Measurements from ENCODE around the gene GALNT18.

Gene GALNT18

DNA sequence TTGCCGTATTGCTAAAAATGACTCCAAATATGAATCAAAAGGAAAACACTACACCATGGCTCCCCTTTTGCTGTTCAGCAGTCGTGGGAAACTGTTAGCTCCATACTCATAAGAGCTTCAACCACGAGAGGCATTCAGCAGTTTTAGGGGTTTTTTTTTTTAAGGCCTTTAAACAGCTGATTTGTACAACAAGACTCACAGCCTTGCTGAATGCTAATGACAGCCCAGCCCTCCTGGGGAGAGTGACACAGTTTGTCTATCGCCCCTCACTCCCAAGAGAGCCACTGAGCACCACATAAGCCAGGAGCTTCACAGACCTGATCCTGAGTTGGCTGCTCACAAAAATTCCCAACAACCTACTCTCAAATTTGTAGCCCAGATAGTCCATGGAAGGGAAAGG is 32.4 kb downstream of the GALNT18 start:
- no peak for DNase-seq (ENCODE audit: extremely low read depth in 1 of 2, low read depth in 1 of 2)

DNA sequence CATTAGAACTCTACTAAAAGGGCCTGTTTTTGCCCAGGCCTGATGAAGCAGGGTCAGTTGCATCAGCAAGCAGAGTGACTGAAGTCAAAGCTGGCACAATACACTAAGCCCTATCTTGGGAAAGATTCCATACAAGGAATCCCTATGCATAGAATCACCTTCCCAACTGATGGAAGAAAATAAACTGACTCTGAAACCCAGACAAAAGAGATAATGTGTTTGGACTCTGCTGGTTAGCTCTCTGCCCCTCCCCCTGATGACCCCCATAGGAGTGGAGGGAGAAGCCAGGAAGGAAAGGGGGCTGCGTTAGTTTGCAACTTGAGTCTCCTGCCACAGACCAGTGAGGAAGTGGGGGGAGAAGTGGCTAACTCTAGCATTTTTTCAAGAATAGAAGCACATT is 32.9 kb downstream of the GALNT18 start:
- DNase-seq (ENCODE audit: extremely low read depth in 1 of 2, low read depth in 1 of 2): no peak

DNA sequence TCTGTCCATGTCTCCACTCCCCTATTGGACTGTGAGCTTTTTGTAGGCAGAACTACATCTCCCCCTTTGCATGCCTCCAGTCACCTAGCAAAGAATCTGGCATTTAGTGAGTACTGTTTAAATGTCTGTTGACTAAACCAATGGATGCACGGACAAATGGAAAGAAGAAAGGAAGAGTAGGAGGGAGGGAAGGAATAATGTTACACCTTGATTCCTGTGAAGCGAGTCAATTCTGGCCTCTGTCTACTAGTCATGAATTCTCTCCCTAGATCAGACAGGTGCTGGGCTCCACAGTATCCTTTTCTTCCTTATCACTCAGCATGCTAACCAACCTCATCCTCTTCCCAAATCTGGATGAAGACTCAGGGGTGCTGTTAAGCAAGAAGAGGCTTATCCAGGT is 33.6 kb downstream of the GALNT18 start:
- no peak for DNase-seq (ENCODE audit: extremely low read depth in 1 of 2, low read depth in 1 of 2)

DNA sequence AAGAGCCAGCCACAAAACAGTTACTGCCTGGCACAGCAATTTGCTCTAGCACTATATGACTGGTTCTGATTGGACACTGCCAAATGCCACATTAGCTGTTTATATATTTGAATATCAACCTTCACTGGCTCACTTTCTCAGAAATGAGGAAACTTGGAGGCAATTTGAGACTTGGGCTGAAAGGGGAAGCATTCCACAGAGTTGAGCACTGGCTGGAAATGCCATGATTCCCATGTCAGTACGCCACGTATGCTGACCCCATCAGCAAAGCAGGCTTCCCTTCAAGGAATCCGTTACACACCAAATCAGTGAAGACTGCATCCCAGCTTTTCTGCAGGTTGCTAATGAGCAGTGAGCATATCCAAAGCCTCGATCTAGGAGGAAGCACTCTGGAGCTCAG is 34.7 kb downstream of the GALNT18 start:
- DNase-seq (ENCODE audit: extremely low read depth in 1 of 2, low read depth in 1 of 2): no peak

DNA sequence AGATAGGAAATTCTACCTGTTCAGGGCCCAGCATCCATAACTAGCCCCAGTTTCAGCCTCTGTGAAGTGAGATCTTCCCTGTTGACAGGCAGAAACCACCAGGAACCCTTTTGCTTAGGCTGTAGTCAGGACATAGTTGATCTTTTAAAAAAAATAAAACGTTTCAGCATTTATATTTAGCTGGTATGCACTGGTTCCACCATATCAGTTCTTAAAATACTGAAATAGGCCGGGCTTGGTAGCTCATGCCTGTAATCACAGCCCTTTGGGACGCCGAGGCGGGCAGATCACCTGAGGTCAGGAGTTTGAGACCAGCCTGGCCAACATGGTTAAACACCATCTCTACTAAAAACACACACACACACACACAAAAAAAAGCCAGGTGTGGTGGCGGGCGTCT is 35.3 kb downstream of the GALNT18 start:
- DNase-seq (ENCODE audit: extremely low read depth in 1 of 2, low read depth in 1 of 2): no peak

DNA sequence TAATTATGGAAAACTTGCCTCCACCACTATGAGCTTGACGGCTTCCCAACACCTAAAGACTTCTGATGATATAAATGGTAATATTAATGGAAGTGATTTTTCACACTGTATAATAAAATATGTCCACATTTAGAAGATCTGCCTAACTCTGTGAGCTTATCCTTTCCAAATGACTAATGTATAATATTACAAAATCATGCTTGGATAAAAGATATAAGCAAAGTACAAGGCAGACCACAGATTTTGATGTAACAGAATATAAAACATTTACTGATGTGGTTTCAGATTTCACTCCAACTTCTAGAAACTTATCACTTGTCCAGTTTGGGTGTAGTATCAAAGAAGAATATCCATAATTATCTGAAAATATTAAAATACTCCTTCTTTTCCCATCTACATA is 36.9 kb downstream of the GALNT18 start:
- no peak for DNase-seq (ENCODE audit: extremely low read depth in 1 of 2, low read depth in 1 of 2)

DNA sequence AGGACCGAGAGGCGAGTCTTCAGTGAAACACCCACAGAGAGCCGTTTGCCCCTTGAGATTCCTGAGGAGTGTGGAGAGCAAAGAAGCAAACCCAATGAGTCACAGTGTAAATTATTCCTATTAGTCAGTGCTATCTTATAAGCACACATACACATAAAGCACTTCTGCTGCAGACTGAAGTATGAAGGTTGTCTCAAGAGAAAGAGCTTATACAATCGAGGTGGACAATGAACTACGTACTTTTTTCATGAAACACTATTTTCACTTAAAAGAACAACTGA is 37.3 kb downstream of the GALNT18 start:
- DNase-seq (ENCODE audit: extremely low read depth in 1 of 2, low read depth in 1 of 2): no peak

DNA sequence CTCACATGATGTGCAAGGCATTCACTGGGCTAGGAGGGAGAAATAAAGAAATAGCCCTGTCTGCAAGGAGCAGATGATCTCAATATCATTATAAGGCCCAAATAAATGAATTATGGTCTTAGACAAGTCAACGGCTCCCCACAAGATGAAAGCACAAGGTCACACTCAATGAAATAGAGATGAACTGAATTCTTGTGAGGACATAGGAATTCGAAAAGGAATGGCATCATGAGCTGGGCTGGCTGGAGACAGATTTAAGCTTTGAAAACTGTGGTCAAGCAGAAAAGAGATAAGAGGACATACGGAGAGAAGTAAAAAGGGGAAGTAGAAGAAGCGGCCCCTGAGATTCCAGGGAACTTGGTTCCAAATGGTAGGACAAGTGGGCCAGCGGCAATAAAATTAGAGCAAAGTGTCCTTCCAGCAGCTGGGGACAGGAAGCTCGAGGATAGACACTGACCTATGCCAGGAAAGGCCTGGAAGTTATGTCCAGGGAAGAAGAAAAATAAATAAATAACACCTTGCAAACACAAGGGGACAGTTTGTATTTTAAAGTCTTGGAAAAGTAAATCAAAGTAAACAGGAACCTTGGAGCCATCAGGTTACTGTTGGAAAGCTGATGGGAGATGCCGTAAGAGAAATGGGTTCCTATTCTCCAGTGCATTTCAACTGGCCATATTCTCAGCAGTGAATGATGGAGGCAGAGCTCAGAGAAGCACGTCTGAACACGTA is 37.8 kb downstream of the GALNT18 start:
- DNase-seq (ENCODE audit: extremely low read depth in 1 of 2, low read depth in 1 of 2): no peak

DNA sequence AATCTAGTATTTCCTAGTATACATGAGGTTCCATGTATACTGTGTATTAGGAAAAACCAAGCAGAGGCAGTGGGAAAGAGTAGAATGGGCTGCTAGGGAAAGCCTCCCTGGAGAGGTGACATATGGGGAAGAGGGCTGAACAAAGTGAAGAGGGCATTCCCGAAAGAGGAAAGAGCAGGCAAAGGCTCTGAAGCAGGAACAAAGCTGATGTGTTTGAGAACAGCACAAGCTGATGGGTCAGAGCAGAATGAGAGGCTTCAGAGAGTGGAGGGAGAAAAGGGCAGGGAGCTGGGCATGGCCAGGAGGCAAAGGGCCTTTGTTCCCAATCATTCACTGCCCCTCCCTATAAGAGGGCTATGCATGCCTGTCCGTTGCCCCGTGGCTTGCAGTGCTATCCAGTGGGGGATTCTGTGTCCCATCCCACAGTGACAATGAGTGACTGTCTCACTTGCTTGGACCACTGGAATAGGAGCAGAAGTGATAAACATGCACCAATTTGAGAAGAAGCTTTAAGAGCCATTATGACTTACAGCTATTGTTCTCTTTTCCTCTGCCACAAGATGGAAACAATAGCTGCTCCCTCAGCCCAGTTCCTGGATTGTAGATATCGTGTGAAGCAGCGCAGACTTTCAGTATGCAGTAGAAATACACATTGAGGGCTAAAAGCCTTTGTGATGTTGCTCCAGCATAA is 39.6 kb downstream of the GALNT18 start:
- no peak for DNase-seq (ENCODE audit: extremely low read depth in 1 of 2, low read depth in 1 of 2)

DNA sequence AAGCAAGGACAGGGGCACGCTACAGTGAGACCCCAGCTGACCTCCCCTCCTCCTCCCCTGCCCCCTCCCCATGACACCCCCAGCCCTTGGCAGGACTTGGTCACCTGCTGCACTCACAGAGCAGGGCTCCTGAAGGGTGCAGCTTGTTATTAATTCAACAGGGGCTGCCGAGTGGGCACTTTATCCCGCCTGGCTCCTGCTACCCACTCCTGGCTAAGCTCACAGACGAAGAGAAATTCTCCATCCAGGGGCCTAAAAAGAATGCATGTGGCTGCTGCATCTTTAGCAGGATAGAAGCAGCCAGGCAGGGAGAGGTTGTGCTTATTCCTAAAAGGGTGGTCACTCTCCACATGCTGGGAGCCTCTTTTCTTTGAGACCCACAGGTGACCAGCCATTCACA is 40.3 kb downstream of the GALNT18 start:
- DNase-seq (ENCODE audit: extremely low read depth in 1 of 2, low read depth in 1 of 2): no peak

DNA sequence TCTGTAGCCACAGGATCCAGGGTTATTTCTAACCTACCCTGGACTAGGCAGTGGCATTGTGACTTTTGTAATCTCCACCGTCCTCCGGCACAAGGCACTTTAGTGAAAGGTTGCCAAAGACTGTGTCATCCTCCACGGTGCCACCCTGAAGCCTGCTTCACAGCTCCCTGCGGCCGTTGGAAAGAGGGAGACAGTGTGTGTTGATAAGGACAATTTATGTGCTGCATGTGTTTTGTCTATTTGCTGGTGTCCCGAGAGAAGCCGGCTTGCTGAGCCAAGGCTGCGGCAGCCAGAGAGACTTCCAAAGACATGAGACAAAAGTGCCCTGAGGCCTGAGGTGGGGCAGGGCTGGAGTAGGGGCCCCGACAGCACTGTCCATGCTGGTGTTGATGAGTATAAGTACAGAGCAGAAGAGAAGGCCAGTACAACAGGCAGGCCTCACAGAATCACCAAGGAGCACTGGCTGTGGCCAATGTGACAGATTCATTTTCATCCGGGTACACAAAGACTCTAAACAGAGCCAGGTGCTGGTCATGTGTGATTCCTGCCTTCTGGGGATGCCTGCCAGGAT is 40.9 kb downstream of the GALNT18 start:
- no peak for DNase-seq (ENCODE audit: extremely low read depth in 1 of 2, low read depth in 1 of 2)

DNA sequence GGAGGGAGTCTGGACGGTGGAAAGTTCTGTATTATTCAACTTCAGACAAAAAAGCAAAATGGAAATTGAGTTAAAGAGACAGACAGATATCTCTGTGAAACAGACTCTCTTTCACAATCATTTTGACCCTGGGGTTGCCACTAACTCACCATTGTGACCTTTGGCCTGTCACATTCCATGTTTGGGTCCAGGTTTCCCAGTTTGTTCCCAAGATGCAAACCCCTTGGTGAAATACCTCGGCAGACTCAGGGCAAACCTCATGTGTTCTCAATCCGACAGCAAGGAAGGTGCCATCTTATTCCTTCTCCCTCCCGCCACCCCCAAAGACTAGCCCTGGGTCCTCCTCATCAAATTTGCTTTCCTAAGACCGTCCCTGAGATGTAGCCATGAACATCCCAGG is 41.8 kb downstream of the GALNT18 start:
- DNase-seq (ENCODE audit: extremely low read depth in 1 of 2, low read depth in 1 of 2): no peak

DNA sequence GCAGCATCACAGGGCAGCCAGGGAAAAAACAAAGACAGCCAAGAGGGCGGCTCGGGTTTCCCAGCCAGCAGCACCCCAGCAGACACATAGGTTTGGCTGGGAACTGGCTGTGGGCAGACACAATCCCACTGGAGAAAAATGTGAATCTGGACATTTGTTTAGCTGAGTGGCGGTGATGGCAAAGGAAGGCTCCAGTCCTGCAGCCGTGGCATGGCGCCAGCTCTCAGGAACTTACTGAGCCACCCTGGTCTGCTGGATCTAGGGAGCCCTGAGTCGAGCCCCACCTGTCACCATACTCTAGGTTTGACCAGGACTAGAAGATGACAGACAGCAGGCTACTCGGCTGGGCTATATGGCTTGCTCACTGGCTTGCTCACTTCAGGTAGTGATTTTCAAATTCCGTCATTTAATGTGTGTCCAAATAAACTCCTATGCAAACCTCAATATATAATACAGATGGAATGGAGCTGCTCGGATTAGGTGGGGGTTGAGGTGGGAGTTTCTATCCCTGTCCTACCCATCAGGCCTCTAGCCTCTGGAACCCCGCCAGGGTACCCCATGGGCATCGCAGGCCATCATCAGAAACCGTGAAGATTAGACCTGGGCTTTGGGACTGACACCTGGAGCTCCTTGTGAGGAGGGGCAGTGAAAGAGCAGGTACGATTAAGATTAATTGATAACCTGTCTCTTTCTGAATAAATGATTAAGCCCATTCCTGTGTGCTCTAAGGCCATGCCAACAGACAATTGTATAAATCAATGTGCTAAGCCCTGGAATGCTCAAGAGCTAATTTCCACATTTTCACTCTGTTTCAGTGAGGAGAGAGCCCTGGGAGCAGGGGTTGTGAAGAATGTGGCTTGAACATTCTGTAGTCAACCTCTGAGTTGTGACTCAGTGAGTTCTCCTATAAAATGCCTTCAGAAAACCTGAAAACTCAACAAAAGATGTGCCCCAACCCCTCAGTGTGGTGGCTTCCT is 42.5 kb downstream of the GALNT18 start:
- DNase-seq (ENCODE audit: extremely low read depth in 1 of 2, low read depth in 1 of 2): no peak

DNA sequence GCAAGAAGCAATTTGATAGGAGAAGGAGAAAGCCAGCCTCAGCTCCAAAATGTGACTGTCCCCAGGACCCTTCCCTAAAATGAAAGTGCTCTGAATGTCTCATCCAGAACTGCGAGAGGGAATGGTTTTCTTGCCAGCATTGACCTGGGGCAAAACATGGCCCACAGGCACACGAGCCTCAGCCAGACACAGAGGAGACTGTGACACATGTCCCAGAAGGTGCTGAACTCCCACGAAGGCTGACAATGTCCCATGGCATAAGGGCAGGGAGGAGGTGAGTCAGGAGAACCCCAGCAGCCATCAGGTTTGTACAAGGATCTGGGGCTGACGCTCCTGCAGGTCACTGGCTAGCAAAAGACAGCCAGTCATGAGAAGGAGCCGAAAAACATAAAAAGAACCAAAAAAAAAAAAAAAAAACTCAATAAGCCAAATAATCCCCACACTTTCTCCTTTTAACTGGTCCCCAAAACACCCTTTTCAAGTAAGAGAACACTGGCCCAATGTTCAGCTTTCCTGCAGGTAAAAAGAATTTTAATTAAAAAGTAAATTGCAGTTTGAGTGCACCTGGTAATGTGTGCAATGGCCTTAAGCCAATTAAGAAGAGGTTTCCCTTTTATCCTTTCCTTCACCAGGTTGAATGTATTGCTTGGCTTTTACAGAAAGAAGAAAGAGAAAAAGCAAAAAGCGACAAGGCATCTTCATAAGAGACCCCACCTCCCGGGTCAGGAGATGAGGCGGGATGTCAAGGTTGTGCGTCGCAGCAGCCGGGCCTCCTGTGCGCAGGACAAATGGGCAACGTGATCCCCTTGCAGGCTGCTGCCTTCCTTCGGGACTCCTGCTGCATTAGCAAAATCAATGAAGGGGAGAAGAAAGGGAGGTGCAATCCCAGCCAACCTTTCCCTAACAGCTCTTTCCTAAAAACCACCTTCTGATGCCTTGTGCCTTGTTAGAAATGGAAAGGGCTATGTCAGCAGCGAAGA is 43.6 kb downstream of the GALNT18 start:
- DNase-seq (ENCODE audit: extremely low read depth in 1 of 2, low read depth in 1 of 2): no peak

DNA sequence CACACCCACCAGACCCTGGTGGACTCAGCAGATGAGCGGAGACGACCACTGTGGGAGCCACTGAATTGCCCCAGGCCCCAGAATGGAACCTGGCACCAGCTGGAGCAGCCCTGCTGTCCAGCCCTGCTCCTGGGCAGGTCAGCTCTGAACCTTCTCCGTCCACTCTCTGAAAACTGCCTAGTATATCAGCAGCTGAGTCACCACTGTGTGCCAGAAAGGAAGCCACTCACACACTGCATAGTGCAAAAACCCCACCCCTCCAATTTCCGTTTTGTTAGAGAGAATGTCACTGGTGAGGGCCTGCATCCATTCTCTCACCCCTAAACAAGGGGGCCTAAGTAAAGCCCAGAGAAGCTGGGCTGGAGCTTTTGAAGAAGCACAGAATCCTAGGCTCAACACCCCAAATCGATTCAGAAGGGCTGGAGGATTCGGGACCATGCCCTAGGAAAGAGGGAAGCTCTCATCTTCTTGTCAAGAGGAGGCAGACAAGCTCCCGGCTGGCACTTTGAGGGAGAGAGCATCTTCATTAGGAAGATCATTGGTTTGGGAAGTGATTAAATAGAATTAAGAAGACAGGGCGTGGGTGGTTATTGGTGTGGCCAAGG is 44.5 kb downstream of the GALNT18 start:
- DNase-seq (ENCODE audit: extremely low read depth in 1 of 2, low read depth in 1 of 2): no peak

DNA sequence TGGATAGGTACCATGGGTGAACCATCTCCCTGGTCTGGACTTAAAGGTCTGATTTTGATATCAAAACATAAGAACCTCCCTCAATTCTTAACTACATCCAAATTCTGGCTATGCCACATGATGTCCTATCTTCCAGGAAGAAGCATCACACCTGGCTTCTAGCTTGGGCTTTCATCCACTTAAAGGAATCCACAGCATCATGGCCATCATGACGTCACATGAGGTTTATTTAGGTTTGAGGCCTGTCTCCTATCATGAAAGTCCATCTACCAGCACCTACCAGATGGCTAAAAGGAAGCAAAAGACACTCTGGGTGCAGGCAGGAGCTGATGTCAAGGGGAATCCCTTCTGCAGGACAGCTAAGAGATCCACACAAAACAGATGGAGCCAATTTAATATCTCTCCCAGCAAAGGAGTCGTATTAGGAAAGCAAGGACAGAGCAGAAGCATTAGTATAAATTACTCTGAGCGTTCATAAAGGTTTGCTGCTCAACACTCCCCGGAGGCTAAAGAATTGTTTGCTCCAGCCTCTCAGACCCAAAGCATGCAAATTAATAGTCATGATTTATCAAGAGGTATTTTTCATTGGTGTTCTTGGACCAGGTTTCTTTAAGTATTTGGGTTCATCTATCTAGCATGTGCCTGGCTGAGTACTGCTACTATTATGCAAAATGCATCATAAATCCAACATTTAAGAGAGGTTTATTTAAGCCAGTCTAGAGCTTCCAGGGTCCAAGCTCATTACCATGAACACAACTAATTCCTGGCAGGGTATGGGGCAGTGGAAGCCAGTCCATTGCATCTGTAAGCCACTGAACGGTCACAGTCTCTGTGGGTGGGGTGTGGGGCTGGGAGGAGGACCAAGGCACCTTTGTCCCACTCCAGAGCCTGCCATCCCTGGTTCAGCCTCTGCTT is 47.2 kb downstream of the GALNT18 start:
- no peak for DNase-seq (ENCODE audit: extremely low read depth in 1 of 2, low read depth in 1 of 2)

DNA sequence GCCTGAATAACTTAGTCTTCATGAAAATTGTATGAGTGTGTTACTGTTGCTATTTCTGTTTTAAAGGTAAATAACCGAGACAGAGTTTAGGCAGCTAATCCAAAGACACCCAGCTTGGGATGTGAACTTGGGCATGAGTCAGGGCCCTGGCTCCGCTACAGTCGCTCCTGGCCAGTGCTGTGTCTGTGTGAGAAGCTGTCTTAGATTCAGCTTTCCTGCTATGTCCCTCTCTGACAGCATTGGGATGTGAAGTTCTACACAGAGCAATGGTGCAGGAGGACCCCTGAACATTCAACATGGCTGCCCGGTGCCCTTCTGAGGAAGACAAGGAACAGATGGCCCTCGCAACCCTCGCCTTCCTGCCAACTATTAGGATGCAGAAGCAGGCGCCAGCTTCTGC is 49.4 kb downstream of the GALNT18 start:
- no peak for DNase-seq (ENCODE audit: extremely low read depth in 1 of 2, low read depth in 1 of 2)

DNA sequence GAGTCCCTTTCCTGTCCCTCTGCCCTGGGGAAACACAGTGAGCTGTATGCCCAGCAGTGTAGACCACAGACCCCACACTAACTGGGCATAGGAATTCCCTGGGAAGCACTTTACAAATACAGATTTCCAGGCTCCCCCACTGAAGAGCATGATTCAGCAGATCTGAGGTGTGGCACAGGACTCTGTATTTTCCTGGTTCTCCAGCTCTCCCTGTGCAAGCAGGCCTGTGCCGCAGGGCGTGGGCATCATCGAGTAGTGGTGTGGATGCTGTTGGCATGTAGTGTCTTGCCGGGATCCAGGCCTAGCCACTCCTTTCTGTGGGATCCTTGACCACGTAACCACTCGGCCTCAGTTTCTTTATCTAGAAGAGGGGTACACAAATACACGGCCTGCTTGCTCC is 49.9 kb downstream of the GALNT18 start:
- DNase-seq (ENCODE audit: extremely low read depth in 1 of 2, low read depth in 1 of 2): no peak

DNA sequence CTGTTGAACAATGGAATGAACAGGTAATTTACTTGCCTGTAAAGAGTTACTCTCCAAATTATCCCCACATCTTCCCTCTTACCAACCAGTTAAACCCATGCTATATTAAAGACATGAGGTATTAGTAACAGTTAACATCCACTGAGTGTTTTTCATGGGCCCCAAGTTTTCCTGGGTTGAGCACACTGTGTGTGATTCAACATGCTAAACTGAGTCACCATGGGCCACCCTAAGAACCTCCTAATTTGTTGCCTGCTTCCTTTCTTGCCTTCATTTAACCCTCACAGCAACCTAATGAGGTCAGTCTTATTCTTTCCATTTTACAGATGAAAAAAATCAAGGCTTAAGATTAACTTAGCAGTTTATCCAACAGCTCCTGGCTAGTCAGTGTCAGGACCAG is 51.0 kb downstream of the GALNT18 start:
- DNase-seq (ENCODE audit: extremely low read depth in 1 of 2, low read depth in 1 of 2): no peak
